HEK293 (cell line): ENCODE measurements around the gene LUZP2.

Experiments used
- CTCF ChIA-PET: fragments of 350-600 bp; formaldehyde crosslinking; extraction: SDS; loops from one replicate; lab custom pipeline; 2021; ENCODE audit warnings: antibody characterized with exemption; lab: Yijun Ruan, JAX
- POLR2A ChIA-PET: fragments of 300-600 bp; formaldehyde crosslinking; extraction: SDS; loops from one replicate; lab custom pipeline; 2020; ENCODE audit warnings: antibody characterized with exemption, inconsistent platforms; lab: Yijun Ruan, JAX
- H3K27ac ChIP-seq: fragments of 200-500 bp; sonication (Bioruptor generic); 2 replicates; pipeline ENCODE4 v1.5.1; 2014; ENCODE audit warnings: low read depth, low read length, control low read depth, inconsistent platforms; ENCODE audit errors: extremely low read depth
- H3K36me3 ChIP-seq, 2 experiments: fragments of 200-500 bp in 1 of 2; sonication (Bioruptor generic) in 1 of 2; 1 replicate in 1 of 2; 2 replicates in 1 of 2; pipeline ENCODE4 v1.5.1; 2014 to 2017; ENCODE audit warnings: inconsistent platforms in 2 of 2, low read length in 2 of 2; ENCODE audit not compliant: control insufficient read depth in 2 of 2, insufficient read depth in 1 of 2
- H3K4me1 ChIP-seq: fragments of 200-500 bp; sonication (Bioruptor generic); 2 replicates; pipeline ENCODE4 v1.5.1; 2014; ENCODE audit warnings: mild to moderate bottlenecking, low read length, inconsistent platforms; ENCODE audit not compliant: control insufficient read depth, insufficient read depth
- H3K4me3 ChIP-seq: 2 replicates; pipeline ENCODE4 v1.5.1; 2011; ENCODE audit warnings: low read depth, mild to moderate bottlenecking, control low read depth, low read length, moderate library complexity
- H3K9me3 ChIP-seq: fragments of 200-500 bp; sonication (Bioruptor generic); 2 replicates; pipeline ENCODE4 v1.5.1; 2014; ENCODE audit warnings: low read depth, low read length, inconsistent platforms; ENCODE audit not compliant: control insufficient read depth, insufficient read depth
- HIC1 ChIP-seq: fragments of 450-650 bp; formaldehyde crosslinking; IDR thresholded peaks from 2 replicates; pipeline ENCODE4 v1.5.1; 2016; ENCODE audit warnings: missing biosample characterization, missing genetic modification characterization
- KLF1 ChIP-seq: fragments of 450-650 bp; formaldehyde crosslinking; IDR thresholded peaks from 2 replicates; pipeline ENCODE4 v1.5.1; 2016; ENCODE audit warnings: missing biosample characterization, missing genetic modification characterization
- KLF7 ChIP-seq: fragments of 450-650 bp; formaldehyde crosslinking; IDR thresholded peaks from 2 replicates; pipeline ENCODE4 v1.5.1; 2016; ENCODE audit warnings: missing biosample characterization, missing genetic modification characterization, borderline replicate concordance
- SETDB1 ChIP-seq: IDR thresholded peaks from one replicate; pipeline ENCODE4 v1.6.1; 2017; ENCODE audit warnings: mild to moderate bottlenecking, low read length, moderate library complexity, mixed read lengths; ENCODE audit not compliant: insufficient read length
- SP2 ChIP-seq: fragments of 450-650 bp; formaldehyde crosslinking; IDR thresholded peaks from 2 replicates; pipeline ENCODE4 v1.5.1; 2016; ENCODE audit warnings: missing biosample characterization, missing genetic modification characterization
- SP7 ChIP-seq: fragments of 450-650 bp; formaldehyde crosslinking; IDR thresholded peaks from 2 replicates; pipeline ENCODE4 v1.5.1; 2016; ENCODE audit warnings: missing biosample characterization, missing genetic modification characterization
- ZFP37 ChIP-seq: fragments of 450-650 bp; formaldehyde crosslinking; IDR thresholded peaks from 2 replicates; pipeline ENCODE4 v1.5.1; 2016; ENCODE audit warnings: missing biosample characterization, missing genetic modification characterization
- ZIC2 ChIP-seq: fragments of 450-650 bp; formaldehyde crosslinking; IDR thresholded peaks from 2 replicates; pipeline ENCODE4 v1.5.1; 2016; ENCODE audit warnings: missing biosample characterization, missing genetic modification characterization
- ZNF114 ChIP-seq: fragments of 450-650 bp; formaldehyde crosslinking; IDR thresholded peaks from 2 replicates; pipeline ENCODE4 v1.5.0; 2017; ENCODE audit warnings: missing biosample characterization, missing genetic modification characterization
- ZNF155 ChIP-seq: fragments of 450-650 bp; formaldehyde crosslinking; IDR thresholded peaks from 2 replicates; pipeline ENCODE4 v1.5.1; 2016; ENCODE audit warnings: missing biosample characterization, missing genetic modification characterization
- ZNF19 ChIP-seq: fragments of 450-650 bp; formaldehyde crosslinking; IDR thresholded peaks from 2 replicates; pipeline ENCODE4; 2016; ENCODE audit warnings: missing biosample characterization, missing genetic modification characterization, low read depth
- ZNF23 ChIP-seq: fragments of 450-650 bp; formaldehyde crosslinking; IDR thresholded peaks from 2 replicates; pipeline ENCODE4 v1.5.1; 2016; ENCODE audit warnings: missing biosample characterization, missing genetic modification characterization, borderline replicate concordance
- ZNF24 ChIP-seq: fragments of 450-650 bp; formaldehyde crosslinking; IDR thresholded peaks from 2 replicates; pipeline ENCODE4 v1.5.1; 2016; ENCODE audit warnings: missing biosample characterization, missing genetic modification characterization
- ZNF548 ChIP-seq: fragments of 450-650 bp; formaldehyde crosslinking; IDR thresholded peaks from 2 replicates; pipeline ENCODE4 v1.5.1; 2016; ENCODE audit warnings: missing biosample characterization, missing genetic modification characterization
- ZNF571 ChIP-seq: fragments of 450-650 bp; formaldehyde crosslinking; IDR thresholded peaks from 2 replicates; pipeline ENCODE4 v1.5.0; 2017; ENCODE audit warnings: missing biosample characterization, missing genetic modification characterization
- ZNF585B ChIP-seq: fragments of 450-650 bp; formaldehyde crosslinking; IDR thresholded peaks from 2 replicates; pipeline ENCODE4 v1.5.1; 2016; ENCODE audit warnings: missing biosample characterization, missing genetic modification characterization
- ZNF677 ChIP-seq: fragments of 450-650 bp; IDR thresholded peaks from 2 replicates; pipeline ENCODE4 v1.5.0; 2018; ENCODE audit warnings: missing biosample characterization, mild to moderate bottlenecking, missing genetic modification characterization, moderate library complexity
- ZNF707 ChIP-seq: fragments of 450-650 bp; formaldehyde crosslinking; IDR thresholded peaks from 2 replicates; pipeline ENCODE4 v1.5.1; 2016; ENCODE audit warnings: missing biosample characterization, missing genetic modification characterization
- ZNF776 ChIP-seq: fragments of 450-650 bp; formaldehyde crosslinking; IDR thresholded peaks from 2 replicates; pipeline ENCODE4 v1.5.0; 2017; ENCODE audit warnings: missing biosample characterization, missing genetic modification characterization, borderline replicate concordance
- ZNF791 ChIP-seq: fragments of 450-650 bp; formaldehyde crosslinking; IDR thresholded peaks from 2 replicates; pipeline ENCODE4 v1.5.1; 2016; ENCODE audit warnings: missing biosample characterization, missing genetic modification characterization
- ZXDB ChIP-seq: fragments of 450-650 bp; formaldehyde crosslinking; IDR thresholded peaks from 2 replicates; pipeline ENCODE4 v1.5.1; 2016; ENCODE audit warnings: missing biosample characterization, missing genetic modification characterization
- TF ChIP-seq, protein P1 (sequence below): fragments of 450-650 bp; formaldehyde crosslinking; IDR thresholded peaks from 2 replicates; pipeline ENCODE4 v1.5.1; 2016; ENCODE audit warnings: missing biosample characterization, missing genetic modification characterization
- TF ChIP-seq, protein P2 (sequence below): fragments of 450-650 bp; formaldehyde crosslinking; IDR thresholded peaks from 2 replicates; pipeline ENCODE4 v1.5.1; 2017; ENCODE audit warnings: missing biosample characterization, mild to moderate bottlenecking, missing genetic modification characterization, moderate library complexity
- TF ChIP-seq, protein P3 (sequence below): fragments of 450-650 bp; formaldehyde crosslinking; IDR thresholded peaks from 2 replicates; pipeline ENCODE4 v1.5.1; 2017; ENCODE audit warnings: missing biosample characterization, missing genetic modification characterization
- TF ChIP-seq, protein P4 (sequence below): fragments of 450-650 bp; formaldehyde crosslinking; IDR thresholded peaks from 2 replicates; pipeline ENCODE4 v1.5.1; 2016; ENCODE audit warnings: missing biosample characterization, missing genetic modification characterization

The LUZP2 gene

DNA sequence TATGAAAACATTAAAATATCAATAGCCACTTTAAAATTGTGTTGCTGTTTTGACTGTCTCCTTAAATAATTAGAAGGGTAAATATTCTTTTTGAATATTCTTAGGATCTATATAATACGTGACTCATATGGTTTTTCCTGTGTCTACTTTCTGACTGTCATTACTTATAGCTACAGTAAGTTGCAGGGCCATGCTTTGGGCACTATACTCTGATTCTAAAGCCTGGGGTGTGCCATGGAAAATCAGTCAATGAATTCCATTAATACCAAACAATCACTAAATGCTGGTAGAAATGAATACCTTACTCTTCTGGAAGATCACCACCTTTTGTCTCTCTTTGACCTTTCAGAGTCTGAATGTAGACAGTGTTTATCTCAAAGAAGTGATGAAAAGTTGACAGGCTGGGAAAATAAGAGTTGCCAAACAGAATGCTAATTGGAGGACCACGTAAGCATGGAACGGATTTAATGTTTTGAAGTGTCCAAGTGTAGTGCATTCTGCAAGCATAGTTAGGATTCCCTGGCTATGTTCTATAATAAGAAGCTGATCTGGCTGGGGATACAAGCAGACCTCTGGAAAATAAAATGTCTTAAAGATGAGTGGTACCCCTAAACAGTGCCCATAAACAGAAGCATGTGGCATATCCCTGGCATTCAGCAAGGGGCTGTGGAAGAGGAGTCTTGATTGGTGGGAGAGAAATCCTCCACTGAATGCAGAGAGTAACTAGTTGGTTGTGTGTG lies 16.8 kb downstream of the LUZP2 start:
- CTCF ChIA-PET, result no interaction called here
- H3K9me3 ChIP-seq, result no peaks in the 10 kb centered on the region
- no peaks in the 10 kb centered on the region for H3K36me3 ChIP-seq
- H3K4me1 ChIP-seq, result no peaks in the 10 kb centered on the region
- no peak overlapping the region for H3K4me3 ChIP-seq
- POLR2A ChIA-PET, result no interaction called here
- TF ChIP-seq SP2 (tag by site-specific recombination), result no peak
- TF ChIP-seq, protein P1, sequence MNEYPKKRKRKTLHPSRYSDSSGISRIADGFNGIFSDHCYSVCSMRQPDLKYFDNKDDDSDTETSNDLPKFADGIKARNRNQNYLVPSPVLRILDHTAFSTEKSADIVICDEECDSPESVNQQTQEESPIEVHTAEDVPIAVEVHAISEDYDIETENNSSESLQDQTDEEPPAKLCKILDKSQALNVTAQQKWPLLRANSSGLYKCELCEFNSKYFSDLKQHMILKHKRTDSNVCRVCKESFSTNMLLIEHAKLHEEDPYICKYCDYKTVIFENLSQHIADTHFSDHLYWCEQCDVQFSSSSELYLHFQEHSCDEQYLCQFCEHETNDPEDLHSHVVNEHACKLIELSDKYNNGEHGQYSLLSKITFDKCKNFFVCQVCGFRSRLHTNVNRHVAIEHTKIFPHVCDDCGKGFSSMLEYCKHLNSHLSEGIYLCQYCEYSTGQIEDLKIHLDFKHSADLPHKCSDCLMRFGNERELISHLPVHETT (tag by site-specific recombination), result no peak
- TF ChIP-seq ZNF707 (tag by site-specific recombination), result no peak
- no peak for TF ChIP-seq KLF7 (tag by site-specific recombination)
- TF ChIP-seq KLF1, result no peak
- TF ChIP-seq ZNF24 (tag by site-specific recombination), result no peak
- TF ChIP-seq, protein P2, sequence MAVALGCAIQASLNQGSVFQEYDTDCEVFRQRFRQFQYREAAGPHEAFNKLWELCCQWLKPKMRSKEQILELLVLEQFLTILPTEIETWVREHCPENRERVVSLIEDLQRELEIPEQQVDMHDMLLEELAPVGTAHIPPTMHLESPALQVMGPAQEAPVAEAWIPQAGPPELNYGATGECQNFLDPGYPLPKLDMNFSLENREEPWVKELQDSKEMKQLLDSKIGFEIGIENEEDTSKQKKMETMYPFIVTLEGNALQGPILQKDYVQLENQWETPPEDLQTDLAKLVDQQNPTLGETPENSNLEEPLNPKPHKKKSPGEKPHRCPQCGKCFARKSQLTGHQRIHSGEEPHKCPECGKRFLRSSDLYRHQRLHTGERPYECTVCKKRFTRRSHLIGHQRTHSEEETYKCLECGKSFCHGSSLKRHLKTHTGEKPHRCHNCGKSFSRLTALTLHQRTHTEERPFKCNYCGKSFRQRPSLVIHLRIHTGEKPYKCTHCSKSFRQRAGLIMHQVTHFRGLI (tag by site-specific recombination), result no peak
- no peak for TF ChIP-seq ZNF776 (tag by site-specific recombination)
- H3K27ac ChIP-seq, result no peak overlapping the region

GRCh38 chr11:24514219-24514594 lies 17.4 kb downstream of the LUZP2 start:
- CTCF ChIA-PET, result no interaction called here

GRCh38 chr11:24515632-24516031 lies 18.8 kb downstream of the LUZP2 start:
- no peaks in the 10 kb centered on the region for H3K4me1 ChIP-seq
- no peaks in the 10 kb centered on the region for H3K36me3 ChIP-seq
- ChIA-PET CTCF (no interaction called here), POLR2A (no interaction called here)
- no peak overlapping the region for H3K4me3 ChIP-seq
- no peaks in the 10 kb centered on the region for H3K9me3 ChIP-seq
- no peak overlapping the region for H3K27ac ChIP-seq
- TF ChIP-seq, protein P3, sequence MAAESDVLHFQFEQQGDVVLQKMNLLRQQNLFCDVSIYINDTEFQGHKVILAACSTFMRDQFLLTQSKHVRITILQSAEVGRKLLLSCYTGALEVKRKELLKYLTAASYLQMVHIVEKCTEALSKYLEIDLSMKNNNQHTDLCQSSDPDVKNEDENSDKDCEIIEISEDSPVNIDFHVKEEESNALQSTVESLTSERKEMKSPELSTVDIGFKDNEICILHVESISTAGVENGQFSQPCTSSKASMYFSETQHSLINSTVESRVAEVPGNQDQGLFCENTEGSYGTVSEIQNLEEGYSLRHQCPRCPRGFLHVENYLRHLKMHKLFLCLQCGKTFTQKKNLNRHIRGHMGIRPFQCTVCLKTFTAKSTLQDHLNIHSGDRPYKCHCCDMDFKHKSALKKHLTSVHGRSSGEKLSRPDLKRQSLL (tag by site-specific recombination), result no peak
- TF ChIP-seq ZNF23 (tag by site-specific recombination) (no peak), ZNF791 (no peak), ZFP37 (tag by site-specific recombination) (no peak), ZNF677 (tag by site-specific recombination) (no peak), ZNF585B (tag by site-specific recombination) (no peak), ZNF114 (no peak), SETDB1 (no peak), ZNF548 (tag by site-specific recombination) (no peak)
- TF ChIP-seq, protein P4, sequence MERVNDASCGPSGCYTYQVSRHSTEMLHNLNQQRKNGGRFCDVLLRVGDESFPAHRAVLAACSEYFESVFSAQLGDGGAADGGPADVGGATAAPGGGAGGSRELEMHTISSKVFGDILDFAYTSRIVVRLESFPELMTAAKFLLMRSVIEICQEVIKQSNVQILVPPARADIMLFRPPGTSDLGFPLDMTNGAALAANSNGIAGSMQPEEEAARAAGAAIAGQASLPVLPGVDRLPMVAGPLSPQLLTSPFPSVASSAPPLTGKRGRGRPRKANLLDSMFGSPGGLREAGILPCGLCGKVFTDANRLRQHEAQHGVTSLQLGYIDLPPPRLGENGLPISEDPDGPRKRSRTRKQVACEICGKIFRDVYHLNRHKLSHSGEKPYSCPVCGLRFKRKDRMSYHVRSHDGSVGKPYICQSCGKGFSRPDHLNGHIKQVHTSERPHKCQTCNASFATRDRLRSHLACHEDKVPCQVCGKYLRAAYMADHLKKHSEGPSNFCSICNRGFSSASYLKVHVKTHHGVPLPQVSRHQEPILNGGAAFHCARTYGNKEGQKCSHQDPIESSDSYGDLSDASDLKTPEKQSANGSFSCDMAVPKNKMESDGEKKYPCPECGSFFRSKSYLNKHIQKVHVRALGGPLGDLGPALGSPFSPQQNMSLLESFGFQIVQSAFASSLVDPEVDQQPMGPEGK (tag by site-specific recombination), result no peak

More at GRCh38 chr11:24514219-24514594, 17.4 kb downstream of the LUZP2 start:
- no peaks in the 10 kb centered on the region for H3K4me1 ChIP-seq
- POLR2A ChIA-PET, result no interaction called here
- H3K9me3 ChIP-seq, result no peaks in the 10 kb centered on the region
- TF ChIP-seq HIC1 (tag by site-specific recombination), result no peak
- no peak for TF ChIP-seq ZNF155 (tag by site-specific recombination)
- no peak for TF ChIP-seq SP7
- TF ChIP-seq ZNF571 (tag by site-specific recombination), result no peak
- TF ChIP-seq ZXDB, result no peak
- TF ChIP-seq ZNF19 (tag by site-specific recombination), result no peak
- no peak for TF ChIP-seq ZIC2
- H3K36me3 ChIP-seq, result no peaks in the 10 kb centered on the region
- H3K4me3 ChIP-seq, result no peak overlapping the region
- H3K27ac ChIP-seq, result no peak overlapping the region
